Esophagus squamous epithelium (tissue), 4 donors: Measurements from ENCODE around the gene IL6R.
"Not testable (repeated sequence)": the region's sequence is repeated elsewhere in the genome, so short reads cannot be mapped to it uniquely, and the experiment has no call there.

ENCODE experiments used
- CTCF ChIP-seq, 6 experiments: fragments of 450-650 bp in 4 of 6; fragments of 200-600 bp in 2 of 6; sonication (generic) in 2 of 6; IDR thresholded peaks; one replicate each; pipeline ENCODE4 v1.5.1; 2016 to 2019; ENCODE audit warnings: antibody characterized with exemption in 6 of 6, mild to moderate bottlenecking in 4 of 6, moderate library complexity in 4 of 6
- POLR2A ChIP-seq, 4 donors: fragments of 450-650 bp; IDR thresholded peaks; one replicate each; pipeline ENCODE4 v1.6.1; 2017; ENCODE audit warnings: antibody characterized with exemption in 4 of 4, mild to moderate bottlenecking in 4 of 4, moderate library complexity in 3 of 4

- not testable (repeated sequence) for TF ChIP-seq POLR2A, CTCF (IDR thresholded peaks at IDR 0.05)
Observed at GRCh38 chr1:154360881-154361280, 44.3 kb upstream of the IL6R start.
